Smooth muscle cell (in vitro differentiated cells): ENCODE measurements around the gene UBL7. TPM values are rescaled to one million over a fixed set of nuclear protein-coding genes. Genes with fewer than 3 reads are reported as not detected.

Source experiments
- DNase-seq: peaks from one replicate; lab custom pipeline; 2025; ENCODE audit not compliant: unreplicated experiment; lab: John Stamatoyannopoulos, UW
- H2AFZ ChIP-seq: fragments of 200-600 bp; sonication (generic); 2 replicates; pipeline ENCODE4 v1.6.0; 2016; ENCODE audit warnings: antibody characterized with exemption, low read depth, mild to moderate bottlenecking
- H3F3A ChIP-seq: fragments of 200-600 bp; sonication (generic); 2 replicates; pipeline ENCODE4 v1.6.0; 2017; ENCODE audit warnings: antibody characterized with exemption, low read depth
- H3K27ac ChIP-seq: fragments of 200-600 bp; sonication (generic); 2 replicates; pipeline ENCODE4 v1.5.1; 2016; ENCODE audit warnings: low read depth, mild to moderate bottlenecking
- H3K27me3 ChIP-seq: fragments of 200-600 bp; sonication (generic); 2 replicates; pipeline ENCODE4 v1.6.1; 2016; ENCODE audit warnings: low read depth, mild to moderate bottlenecking
- H3K36me3 ChIP-seq: fragments of 200-600 bp; sonication (generic); 2 replicates; pipeline ENCODE4 v1.5.1; 2016; ENCODE audit warnings: low read depth
- H3K4me1 ChIP-seq: fragments of 200-600 bp; sonication (generic); 2 replicates; pipeline ENCODE4 v1.5.1; 2016; ENCODE audit warnings: low read depth
- H3K4me2 ChIP-seq: fragments of 200-600 bp; sonication (generic); 2 replicates; pipeline ENCODE4 v1.6.0; 2016; ENCODE audit warnings: mild to moderate bottlenecking
- H3K4me3 ChIP-seq: fragments of 200-600 bp; sonication (generic); 2 replicates; pipeline ENCODE4 v1.5.1; 2016; ENCODE audit warnings: mild to moderate bottlenecking
- H3K79me2 ChIP-seq: fragments of 200-600 bp; sonication (generic); 2 replicates; pipeline ENCODE4 v1.6.0; 2016; ENCODE audit warnings: low read depth, mild to moderate bottlenecking
- H3K9ac ChIP-seq: fragments of 200-600 bp; sonication (generic); 2 replicates; pipeline ENCODE4 v1.6.0; 2016; ENCODE audit warnings: low read depth
- H3K9me3 ChIP-seq: fragments of 200-600 bp; sonication (generic); replicated peaks from 2 replicates; pipeline ENCODE4 v1.5.1; 2016; ENCODE audit warnings: low read depth
- H4K20me1 ChIP-seq: fragments of 200-600 bp; sonication (generic); 2 replicates; pipeline ENCODE4 v1.6.0; 2016; ENCODE audit warnings: low read depth
- CTCF ChIP-seq: fragments of 200-600 bp; sonication (generic); IDR thresholded peaks from 2 replicates; pipeline ENCODE4 v1.5.1; 2017; ENCODE audit warnings: borderline replicate concordance, mild to moderate bottlenecking, antibody characterized with exemption; ENCODE audit not compliant: insufficient read depth, poor library complexity, severe bottlenecking
- WGBS: methylation state at CpG from one replicate; pipeline ENCODE4 v1.1.7; 2016; ENCODE audit warnings: low lambda C conversion rate; 5-methylcytosine and 5-hydroxymethylcytosine counted together
- polyA plus RNA-seq: library from polyadenylated mRNA; unstranded; fragments of >200 nt; fragmentation: Nextera tagmentation; extraction: Ambion mirVana; gene quantifications from 2 replicates; pipeline ENCODE4 v1.2.1, GENCODE V29; 2016
- total RNA-seq: library from RNA; depleted of rRNA; stranded (reverse); fragments of >200 nt; gene quantifications from 2 replicates; pipeline ENCODE4 v1.2.3, GENCODE V29; 2014

The UBL7 gene
- total and polyA plus RNA-seq, 2 experiments from 2014 or later: 60.6 to 64.4 TPM

- Histone ChIP-seq H3K79me2 (no peaks in the 10 kb centered on the region), H3K36me3 (no peaks in the 10 kb centered on the region), H3K27me3 (no peaks in the 10 kb centered on the region), H3K9me3 (no peaks in the 10 kb centered on the region), H3K27ac (no peak overlapping the region), H2AFZ (no peak overlapping the region), H3K4me2 (no peak overlapping the region), H3K9ac (no peak overlapping the region), H3K4me3 (no peak overlapping the region), H4K20me1 (no peaks in the 10 kb centered on the region), H3F3A (no peaks in the 10 kb centered on the region), H3K4me1 (no peaks in the 10 kb centered on the region)
- DNase-seq: no peak
- no peak for TF ChIP-seq CTCF
- 91% methylated on average over 4 of the region's 4 CpGs for WGBS
These were observed 43.9 kb upstream of the UBL7 start for GRCh38 chr15:74504836-74505235.

- H4K20me1 ChIP-seq: no peaks in the 10 kb centered on the region
- no peaks in the 10 kb centered on the region for H3K27me3 ChIP-seq
- no peaks in the 10 kb centered on the region for H3K79me2 ChIP-seq
- no peaks in the 10 kb centered on the region for H3K36me3 ChIP-seq
- WGBS: 89% methylated on average over 3 of the region's 3 CpGs
- H3F3A ChIP-seq: no peaks in the 10 kb centered on the region
- H3K4me1 ChIP-seq: no peaks in the 10 kb centered on the region
- H3K9me3 ChIP-seq: no peaks in the 10 kb centered on the region
- no peak overlapping the region for H3K4me2 ChIP-seq
- no peak overlapping the region for H2AFZ ChIP-seq
- no peak for DNase-seq
- no peak overlapping the region for H3K9ac ChIP-seq
- H3K27ac ChIP-seq: no peak overlapping the region
- no peak for TF ChIP-seq CTCF
- H3K4me3 ChIP-seq: no peak overlapping the region
These were observed 43.5 kb upstream of the UBL7 start for GRCh38 chr15:74504418-74504817.

- Histone ChIP-seq H3F3A (no peaks in the 10 kb centered on the region), H3K4me3 (no peak overlapping the region), H3K36me3 (no peaks in the 10 kb centered on the region), H4K20me1 (no peaks in the 10 kb centered on the region), H3K4me2 (no peak overlapping the region), H3K9me3 (no peaks in the 10 kb centered on the region), H3K9ac (no peak overlapping the region), H3K27ac (no peak overlapping the region), H3K27me3 (no peaks in the 10 kb centered on the region), H2AFZ (no peak overlapping the region), H3K4me1 (no peaks in the 10 kb centered on the region), H3K79me2 (no peaks in the 10 kb centered on the region)
- TF ChIP-seq CTCF: no peak
- WGBS: 78% methylated on average over 3 of the region's 3 CpGs
- no peak for DNase-seq
These were observed 41.3 kb upstream of the UBL7 start for GRCh38 chr15:74502301-74502700.

GRCh38 chr15:74500401-74500800, 39.4 kb upstream of the UBL7 start:
- no peaks in the 10 kb centered on the region for H3K4me1 ChIP-seq
- 97% methylated on average over 2 of the region's 2 CpGs for WGBS

More at GRCh38 chr15:74500401-74500800, 39.4 kb upstream of the UBL7 start:
- H4K20me1 ChIP-seq: no peaks in the 10 kb centered on the region
- no peaks in the 10 kb centered on the region for H3F3A ChIP-seq
- H3K36me3 ChIP-seq: no peaks in the 10 kb centered on the region
- no peak for TF ChIP-seq CTCF
- H3K9ac ChIP-seq: no peak overlapping the region
- no peak overlapping the region for H3K4me2 ChIP-seq
- H3K79me2 ChIP-seq: no peaks in the 10 kb centered on the region
- no peak overlapping the region for H2AFZ ChIP-seq
- H3K27ac ChIP-seq: no peak overlapping the region
- no peaks in the 10 kb centered on the region for H3K27me3 ChIP-seq
- H3K9me3 ChIP-seq: no peaks in the 10 kb centered on the region
- no peak overlapping the region for H3K4me3 ChIP-seq
- DNase-seq: no peak
